Transverse colon (tissue), 4 donors: Measurements from ENCODE around the gene RTP2. TPM values are rescaled to one million over a fixed set of nuclear protein-coding genes. Genes with fewer than 3 reads are reported as not detected.

ENCODE experiments used
- DNase-seq: peaks from one replicate; pipeline ENCODE4 v3.0.0-alpha.2; 2019
- H3K27ac ChIP-seq, 4 donors: fragments of 200-600 bp; sonication (generic); 2 replicates each; pipeline ENCODE4 v1.5.1; 2016 to 2018; ENCODE audit warnings: inconsistent platforms in 4 of 4
- H3K27me3 ChIP-seq: fragments of 200-600 bp; sonication (generic); 2 replicates; pipeline ENCODE4 v1.5.1; 2017; ENCODE audit warnings: inconsistent platforms
- H3K36me3 ChIP-seq, 4 donors: fragments of 200-600 bp; sonication (generic); 2 replicates each; pipeline ENCODE4 v1.5.1; 2017 to 2019; ENCODE audit warnings: inconsistent platforms in 4 of 4
- H3K4me1 ChIP-seq, 4 donors: fragments of 200-600 bp; sonication (generic); 2 replicates each; pipeline ENCODE4 v1.5.1; 2017 to 2020; ENCODE audit warnings: inconsistent platforms in 4 of 4
- H3K4me3 ChIP-seq, 4 donors: fragments of 200-600 bp; sonication (generic); 1 replicate in 1 of 4; 2 replicates in 3 of 4; pipeline versions ENCODE4 v1.5.1 to v1.6.1; 2017 to 2019; ENCODE audit warnings: inconsistent platforms in 4 of 4
- H3K9me3 ChIP-seq, 2 donors: fragments of 200-600 bp; sonication (generic); 2 replicates each; pipeline ENCODE4 v1.5.1; 2017 to 2019; ENCODE audit warnings: inconsistent platforms in 2 of 2
- CTCF ChIP-seq, 5 experiments: fragments of 200-600 bp in 3 of 5; fragments of 450-650 bp in 2 of 5; sonication (generic) in 3 of 5; IDR thresholded peaks; 1 replicate in 2 of 5; 2 replicates in 3 of 5; pipeline ENCODE4 v1.5.1; 2016 to 2017; ENCODE audit warnings: antibody characterized with exemption in 5 of 5, inconsistent platforms in 3 of 5, mild to moderate bottlenecking in 2 of 5, moderate library complexity in 1 of 5
- EP300 ChIP-seq: sonication (generic); formaldehyde crosslinking; IDR thresholded peaks from one replicate; pipeline ENCODE4 v1.6.1; 2017; ENCODE audit warnings: antibody characterized with exemption, low read depth
- POLR2A ChIP-seq: fragments of 450-650 bp; IDR thresholded peaks from one replicate; pipeline ENCODE4 v1.6.1; 2016; ENCODE audit warnings: antibody characterized with exemption, mild to moderate bottlenecking, moderate library complexity
- POLR2AphosphoS5 ChIP-seq, 3 donors: sonication (generic); formaldehyde crosslinking; IDR thresholded peaks; one replicate each; pipeline ENCODE4 v1.6.1; 2016; ENCODE audit warnings: antibody characterized with exemption in 3 of 3
- WGBS, 2 donors: methylation state at CpG; one replicate each; pipeline ENCODE4 v1.1.5; 2018; ENCODE audit warnings: low coverage in 1 of 2; 5-methylcytosine and 5-hydroxymethylcytosine counted together
- in situ Hi-C, 4 donors: fragments of 200-750 bp; cut with MboI; loops; one replicate each; pipeline versions ENCODE4 v1.15.0 to v1.15.1; 2017; ENCODE audit warnings: low sequenced_read_pairs in 3 of 4, low pct_ligation_motif_present in 1 of 4, low pct_unique_long_range_greater_than_20kb in 1 of 4
- intact Hi-C: fragments of 100-400 bp; cut with DNase I; formaldehyde crosslinking; loops from one replicate; pipeline ENCODE4 v1.15.1; 2023; ENCODE audit warnings: low total_unique reads
- total RNA-seq, 4 donors: library from RNA; depleted of rRNA; stranded (reverse); fragments of >200 nt; gene quantifications; one replicate each; pipeline ENCODE4 v1.1.0, GENCODE V29; 2016

Gene RTP2
- total RNA-seq, 4 donors from 2014 or later, result not detected

DNA sequence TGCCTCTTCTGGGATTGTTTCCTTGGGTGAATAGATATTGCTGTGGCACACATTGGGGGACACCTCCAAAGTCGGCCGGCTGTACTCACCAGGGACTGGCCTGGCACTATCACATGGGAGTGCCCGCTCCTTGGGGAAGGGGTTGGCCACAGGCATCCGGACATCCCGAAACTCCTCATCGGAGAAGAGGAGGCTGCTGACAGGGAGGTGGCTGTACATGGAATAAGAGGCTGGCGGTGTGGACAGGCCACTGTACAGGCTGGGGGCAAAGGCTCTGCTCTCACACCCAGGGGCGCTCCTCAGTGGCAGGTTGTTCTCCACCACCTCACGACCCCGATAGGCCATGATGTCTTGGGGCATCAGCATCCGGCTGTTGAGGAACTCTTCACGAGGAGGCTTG lies 27.2 kb upstream of the RTP2 start:
- no peaks in the 10 kb centered on the region for H3K27me3 ChIP-seq
- intact Hi-C loops (no loop called here), in situ Hi-C loops (loop anchor here in 3 of 4 donors (25.0 kb wide), 5 partner anchors 433 to 1408 kb away; partner anchors contain the start of gene LPP (in 1 of the 3))
- no peaks in the 10 kb centered on the region for H3K9me3 ChIP-seq
- no peak for TF ChIP-seq POLR2AphosphoS5 (IDR thresholded peaks at IDR 0.05)
- no peak for TF ChIP-seq EP300
- no peak for TF ChIP-seq POLR2A
- no peak for TF ChIP-seq CTCF (IDR thresholded peaks at IDR 0.05)
- H3K36me3 ChIP-seq, result peaks cover 0 to 75% (median 37%) of the 10 kb centered on the region in 4 donors
- DNase-seq, result no peak
- no peaks in the 10 kb centered on the region for H3K4me1 ChIP-seq
- H3K27ac ChIP-seq, result no peak overlapping the region
- WGBS, 2 donors, result 94% methylated on average over 12 of the region's 12 CpGs; no CpG with 5 or more reads in 1 of the 2 donors
- H3K4me3 ChIP-seq, result no peak overlapping the region

DNA sequence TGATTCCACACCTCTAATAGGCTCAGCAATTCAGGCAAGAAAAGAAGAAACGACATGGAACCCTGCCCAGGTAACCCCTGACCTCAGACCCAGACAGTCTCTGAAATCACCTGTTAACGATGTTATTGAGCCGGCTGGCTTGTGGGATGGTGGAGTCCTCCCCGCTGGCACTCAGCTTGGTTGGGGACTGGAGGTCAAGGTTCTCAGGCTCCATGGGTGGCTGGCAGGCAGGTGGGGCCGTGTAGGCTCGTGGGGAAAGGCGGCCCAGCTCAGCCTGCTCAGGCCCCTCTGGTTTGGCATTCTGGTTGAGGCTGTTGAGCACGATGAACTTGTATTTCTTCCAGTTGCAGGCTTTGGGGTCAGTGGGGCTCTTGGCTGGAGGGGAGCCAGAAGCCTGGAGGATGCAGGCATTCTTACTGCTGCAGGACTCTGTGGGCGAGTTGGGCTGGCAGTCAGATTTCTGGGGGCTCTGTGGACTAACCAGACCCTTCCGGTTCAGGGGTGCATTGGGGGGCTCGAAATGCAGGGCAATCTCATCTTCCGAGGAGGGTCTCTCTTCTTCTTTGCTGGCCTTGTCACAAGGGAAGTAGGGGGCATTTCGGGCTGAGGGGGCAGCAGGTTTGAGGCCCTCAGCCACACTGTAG lies 26.7 kb upstream of the RTP2 start:
- intact Hi-C loops (no loop called here), in situ Hi-C loops (loop anchor here in 3 of 4 donors (25.0 kb wide), 5 partner anchors 433 to 1408 kb away; partner anchors contain the start of gene LPP (in 1 of the 3))
- 90% methylated on average over 13 of the region's 13 CpGs; no CpG with 5 or more reads in 1 of the 2 donors for WGBS, 2 donors
- Histone ChIP-seq H3K4me3 (no peak overlapping the region), H3K9me3 (no peaks in the 10 kb centered on the region), H3K27ac (no peak overlapping the region), H3K4me1 (no peaks in the 10 kb centered on the region), H3K36me3 (peaks cover 0 to 77% (median 38%) of the 10 kb centered on the region in 4 donors), H3K27me3 (no peaks in the 10 kb centered on the region)
- DNase-seq, result no peak
- TF ChIP-seq CTCF (IDR thresholded peaks at IDR 0.05), result no peak
- TF ChIP-seq EP300, result no peak
- no peak for TF ChIP-seq POLR2A
- no peak for TF ChIP-seq POLR2AphosphoS5 (IDR thresholded peaks at IDR 0.05)

DNA sequence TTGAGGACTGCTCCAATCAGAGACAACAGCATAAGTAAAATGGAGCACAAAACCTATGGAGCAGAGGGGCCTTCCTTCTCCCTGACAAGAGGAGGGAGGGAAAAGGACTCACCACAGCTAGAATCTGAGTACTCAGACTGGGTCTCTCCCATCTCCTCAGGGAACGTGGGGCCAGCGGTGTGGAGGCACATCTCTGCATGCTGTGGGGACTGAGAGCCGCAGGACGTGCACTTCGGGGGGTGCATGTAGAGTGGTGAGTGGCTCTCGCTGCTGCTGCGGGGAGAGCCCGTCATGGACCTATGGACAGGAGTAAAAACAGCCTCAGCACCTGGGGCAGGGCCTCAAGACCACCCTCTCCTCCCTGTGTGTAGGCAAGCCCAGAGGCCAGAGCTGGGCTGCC lies 25.9 kb upstream of the RTP2 start:
- no peak for TF ChIP-seq POLR2A
- no peak for TF ChIP-seq CTCF (IDR thresholded peaks at IDR 0.05)
- no peak for TF ChIP-seq POLR2AphosphoS5 (IDR thresholded peaks at IDR 0.05)
- TF ChIP-seq EP300, result no peak
- Histone ChIP-seq H3K27ac (no peak overlapping the region), H3K9me3 (no peaks in the 10 kb centered on the region), H3K4me3 (no peak overlapping the region), H3K27me3 (no peaks in the 10 kb centered on the region), H3K4me1 (no peaks in the 10 kb centered on the region), H3K36me3 (peaks cover 0 to 84% (median 35%) of the 10 kb centered on the region in 4 donors)
- intact Hi-C loops, result no loop called here
- WGBS, 2 donors, result 91% methylated on average over 8 of the region's 8 CpGs; no CpG with 5 or more reads in 1 of the 2 donors
- in situ Hi-C loops, result loop anchor here in 3 of 4 donors (25.0 kb wide), 5 partner anchors 434 to 1409 kb away; partner anchors contain the start of gene LPP (in 1 of the 3)
- no peak for DNase-seq

DNA sequence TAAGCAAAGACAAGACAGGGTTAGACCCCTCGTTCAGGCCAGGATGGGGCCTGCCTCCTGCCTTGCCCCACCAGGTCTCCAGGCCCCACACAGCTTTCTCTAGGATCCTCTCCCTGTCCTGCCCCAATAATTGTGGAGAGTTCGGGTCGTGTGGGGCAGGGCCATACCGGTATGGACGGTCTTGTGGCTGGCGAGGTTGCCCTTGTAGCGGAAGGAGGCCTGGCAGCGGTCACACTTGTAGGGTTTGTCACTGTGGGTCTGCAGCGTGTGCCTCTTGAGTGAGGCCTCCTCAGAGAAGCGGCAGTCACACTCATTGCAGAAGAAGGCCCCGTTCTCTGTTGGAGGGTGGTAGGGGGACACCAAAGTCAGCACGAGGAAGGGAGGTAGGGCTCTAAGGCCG lies 24.2 kb upstream of the RTP2 start:
- WGBS, 2 donors, result 97% methylated on average over 13 of the region's 13 CpGs; no CpG with 5 or more reads in 1 of the 2 donors
- DNase-seq, result no peak
- no peak overlapping the region for H3K4me3 ChIP-seq
- no peaks in the 10 kb centered on the region for H3K27me3 ChIP-seq
- TF ChIP-seq POLR2A (no peak), POLR2AphosphoS5 (IDR thresholded peaks at IDR 0.05) (no peak)
- H3K4me1 ChIP-seq, result no peaks in the 10 kb centered on the region
- no peaks in the 10 kb centered on the region for H3K9me3 ChIP-seq
- intact Hi-C loops (no loop called here), in situ Hi-C loops (loop anchor here in 3 of 4 donors (25.0 kb wide), 5 partner anchors 436 to 1411 kb away; partner anchors contain the start of gene LPP (in 1 of the 3))
- H3K27ac ChIP-seq, result no peak overlapping the region
- peaks cover 0 to 96% (median 39%) of the 10 kb centered on the region in 4 donors for H3K36me3 ChIP-seq
